ENCODE data around the gene PIGO. TPM values are rescaled to one million over a fixed set of nuclear protein-coding genes. Genes with fewer than 3 reads are reported as not detected.

Gene PIGO
- total RNA-seq: 25.7 to 35.3 TPM (median 26.2 TPM) in 3 replicates
- long read RNA-seq, transcript PIGO-202 (12 exons, 2,464 nt): major isoform, 20 of 77 reads
- long read RNA-seq, partial matches to known transcripts: 12 of 77 reads
- long read RNA-seq, other reads (novel, unspliced or antisense): 45 of 77 reads

DNA sequence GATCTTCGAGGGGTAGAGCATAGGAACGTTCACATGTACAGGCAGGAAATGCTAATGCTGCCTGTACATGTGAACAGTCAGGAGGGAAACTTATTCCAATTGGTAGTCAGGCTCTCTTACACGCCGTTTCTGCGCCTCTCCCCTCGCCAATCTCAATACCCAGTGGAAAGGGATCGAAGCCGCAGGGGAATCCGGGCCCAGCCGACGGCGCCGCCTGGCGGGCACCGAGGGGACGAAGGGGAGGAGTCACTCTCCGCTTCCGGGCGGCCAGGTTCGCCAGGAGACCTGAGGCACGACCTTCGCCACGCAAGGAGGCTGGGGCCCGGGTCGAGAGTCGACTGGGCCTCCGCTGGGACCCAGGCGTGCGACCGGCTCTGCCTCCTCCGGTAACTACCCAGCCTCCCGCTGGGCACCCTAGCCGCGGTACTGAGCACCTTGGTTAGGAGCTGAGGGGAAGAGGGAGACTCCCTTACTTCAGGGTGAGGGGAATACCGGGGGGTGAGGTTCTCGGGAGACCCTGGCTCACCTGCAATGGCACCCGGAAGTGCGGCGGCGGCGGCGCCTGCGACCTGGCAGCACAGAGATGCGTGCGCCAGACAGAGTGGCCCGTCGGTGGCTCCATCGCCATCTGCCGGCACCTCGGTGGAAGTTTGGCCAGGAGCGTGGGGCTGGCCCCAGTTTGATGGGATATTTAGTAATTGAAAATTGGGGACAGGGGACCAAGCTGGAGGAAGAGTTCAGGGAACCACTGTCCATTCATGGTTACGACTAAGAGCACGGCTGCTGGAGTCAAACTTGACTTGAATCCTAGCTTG is at the start of gene PIGO:
TSS of gene PIGO (minus strand) at position 557 of the 815 bp plus-strand sequence. CDS start 1,026 bp downstream, outside the sequence.
- Mint-ChIP-seq H3K4me1 (ENCODE audit: low read depth) (peaks cover 9% of the 10 kb centered on the region), H3K36me3 (ENCODE audit: low read depth) (peaks cover 12% of the 10 kb centered on the region), H3K4me3 (ENCODE audit: unreplicated experiment) (peak within 1 kb of the TSS; percentile 78), H3K27me3 (ENCODE audit: low read depth) (no peaks in the 10 kb centered on the region), H3K9me3 (ENCODE audit: low read depth) (no peaks in the 10 kb centered on the region), H3K27ac (ENCODE audit: unreplicated experiment) (peak within 1 kb of the TSS; percentile 85)
- TF ChIP-seq, protein P1, sequence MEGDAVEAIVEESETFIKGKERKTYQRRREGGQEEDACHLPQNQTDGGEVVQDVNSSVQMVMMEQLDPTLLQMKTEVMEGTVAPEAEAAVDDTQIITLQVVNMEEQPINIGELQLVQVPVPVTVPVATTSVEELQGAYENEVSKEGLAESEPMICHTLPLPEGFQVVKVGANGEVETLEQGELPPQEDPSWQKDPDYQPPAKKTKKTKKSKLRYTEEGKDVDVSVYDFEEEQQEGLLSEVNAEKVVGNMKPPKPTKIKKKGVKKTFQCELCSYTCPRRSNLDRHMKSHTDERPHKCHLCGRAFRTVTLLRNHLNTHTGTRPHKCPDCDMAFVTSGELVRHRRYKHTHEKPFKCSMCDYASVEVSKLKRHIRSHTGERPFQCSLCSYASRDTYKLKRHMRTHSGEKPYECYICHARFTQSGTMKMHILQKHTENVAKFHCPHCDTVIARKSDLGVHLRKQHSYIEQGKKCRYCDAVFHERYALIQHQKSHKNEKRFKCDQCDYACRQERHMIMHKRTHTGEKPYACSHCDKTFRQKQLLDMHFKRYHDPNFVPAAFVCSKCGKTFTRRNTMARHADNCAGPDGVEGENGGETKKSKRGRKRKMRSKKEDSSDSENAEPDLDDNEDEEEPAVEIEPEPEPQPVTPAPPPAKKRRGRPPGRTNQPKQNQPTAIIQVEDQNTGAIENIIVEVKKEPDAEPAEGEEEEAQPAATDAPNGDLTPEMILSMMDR (IDR thresholded peaks at IDR 0.05): peak; percentile 90
- DNase-seq (ENCODE audit: low spot score): no peak

DNA sequence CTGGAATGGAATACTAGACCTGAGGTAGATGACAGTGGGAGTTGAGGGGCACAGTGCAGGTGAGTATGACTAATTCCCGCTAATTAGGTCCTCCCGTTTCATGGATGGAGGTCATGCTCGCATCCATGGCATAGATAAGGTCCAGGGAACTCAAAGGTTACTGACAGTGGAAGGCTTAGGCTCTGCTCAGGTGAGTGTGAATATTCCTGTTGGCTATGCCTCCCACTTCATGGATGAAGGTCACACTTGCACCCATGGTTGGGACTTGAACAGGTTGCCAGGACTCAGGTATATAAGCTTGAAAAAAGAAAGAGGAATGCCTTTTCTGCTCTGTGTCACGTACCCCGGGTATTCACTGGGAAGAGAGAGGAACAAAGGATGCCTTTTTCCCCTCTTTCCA is 45.6 kb upstream of the PIGO start:
- no peak for DNase-seq (ENCODE audit: low spot score)
- H3K27ac Mint-ChIP-seq (ENCODE audit: unreplicated experiment): no peak overlapping the region
- peaks cover 17% of the 10 kb centered on the region for H3K9me3 Mint-ChIP-seq (ENCODE audit: low read depth)
- peaks cover 3% of the 10 kb centered on the region for H3K27me3 Mint-ChIP-seq (ENCODE audit: low read depth)
- TF ChIP-seq, protein P1 (IDR thresholded peaks at IDR 0.05): no peak
- H3K36me3 Mint-ChIP-seq (ENCODE audit: low read depth): peaks cover 4% of the 10 kb centered on the region
- no peak overlapping the region for H3K4me3 Mint-ChIP-seq (ENCODE audit: unreplicated experiment)
- H3K4me1 Mint-ChIP-seq (ENCODE audit: low read depth): no peaks in the 10 kb centered on the region

DNA sequence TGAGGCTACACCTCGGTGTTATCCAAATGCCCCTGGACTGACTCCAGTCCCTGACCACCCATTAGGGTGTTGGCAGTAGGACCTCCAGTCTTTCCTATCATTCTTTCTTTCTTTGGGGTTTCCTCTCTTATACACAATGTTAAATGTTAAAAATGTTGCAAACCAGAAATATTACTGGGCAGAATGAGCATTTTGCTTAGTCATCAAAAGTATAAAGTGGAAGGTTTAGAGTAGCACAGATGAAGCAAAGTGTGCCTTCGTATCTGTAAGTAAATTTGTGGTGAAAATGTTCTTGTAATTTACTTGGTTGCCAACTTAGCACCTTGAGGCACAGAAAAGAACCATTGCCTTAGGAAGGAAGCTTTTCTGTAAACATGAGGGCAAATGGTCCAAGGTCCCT is 43.7 kb upstream of the PIGO start:
- peaks cover 5% of the 10 kb centered on the region for H3K27me3 Mint-ChIP-seq (ENCODE audit: low read depth)
- peaks cover 2% of the 10 kb centered on the region for H3K36me3 Mint-ChIP-seq (ENCODE audit: low read depth)
- TF ChIP-seq, protein P1 (IDR thresholded peaks at IDR 0.05): no peak
- no peak overlapping the region for H3K4me3 Mint-ChIP-seq (ENCODE audit: unreplicated experiment)
- H3K4me1 Mint-ChIP-seq (ENCODE audit: low read depth): no peaks in the 10 kb centered on the region
- H3K27ac Mint-ChIP-seq (ENCODE audit: unreplicated experiment): no peak overlapping the region
- DNase-seq (ENCODE audit: low spot score): no peak
- H3K9me3 Mint-ChIP-seq (ENCODE audit: low read depth): peaks cover 11% of the 10 kb centered on the region

DNA sequence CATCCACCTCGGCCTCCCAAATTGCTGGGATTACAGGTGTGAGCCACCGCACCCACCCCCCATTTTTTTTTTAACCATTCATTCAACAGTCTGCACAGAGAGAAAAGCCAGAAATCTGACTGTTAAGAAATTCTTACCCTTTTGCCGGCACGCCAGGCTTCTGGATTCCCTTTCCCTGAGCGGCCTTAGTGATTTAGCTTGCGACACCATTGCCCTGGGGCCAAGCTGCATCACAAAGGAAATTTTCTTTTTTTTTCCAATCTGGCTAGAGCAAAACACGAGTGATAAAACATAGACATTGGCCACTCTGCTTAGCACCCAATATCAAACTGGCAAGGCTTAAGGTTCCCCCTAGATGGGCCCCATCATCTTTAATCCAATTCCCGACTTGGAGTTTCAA is 40.5 kb upstream of the PIGO start:
- peaks cover 6% of the 10 kb centered on the region for H3K9me3 Mint-ChIP-seq (ENCODE audit: low read depth)
- DNase-seq (ENCODE audit: low spot score): no peak
- no peak overlapping the region for H3K4me3 Mint-ChIP-seq (ENCODE audit: unreplicated experiment)
- H3K27me3 Mint-ChIP-seq (ENCODE audit: low read depth): peaks cover 9% of the 10 kb centered on the region
- no peaks in the 10 kb centered on the region for H3K36me3 Mint-ChIP-seq (ENCODE audit: low read depth)
- H3K27ac Mint-ChIP-seq (ENCODE audit: unreplicated experiment): no peak overlapping the region
- TF ChIP-seq, protein P1 (IDR thresholded peaks at IDR 0.05): no peak
- H3K4me1 Mint-ChIP-seq (ENCODE audit: low read depth): no peaks in the 10 kb centered on the region

DNA sequence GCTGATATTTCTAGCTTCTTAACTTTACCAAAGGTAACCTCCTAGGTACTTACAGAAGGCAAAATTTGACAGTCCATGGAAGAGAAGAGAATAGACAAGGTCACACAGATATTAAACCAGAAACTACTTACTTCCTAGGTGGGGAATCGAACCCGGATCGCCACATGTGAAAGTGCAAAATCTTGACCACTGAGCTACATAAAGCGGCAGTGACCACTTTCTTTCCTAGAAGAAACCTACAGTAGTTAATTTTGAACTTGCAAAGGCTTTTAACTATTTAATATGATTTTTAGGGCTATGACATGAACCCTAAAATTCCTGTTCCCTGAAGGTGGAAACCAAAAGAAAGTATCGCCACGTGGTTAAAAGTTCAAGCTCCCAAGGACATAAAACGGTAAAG is 39.6 kb upstream of the PIGO start:
- Mint-ChIP-seq H3K4me1 (ENCODE audit: low read depth) (no peaks in the 10 kb centered on the region), H3K36me3 (ENCODE audit: low read depth) (no peaks in the 10 kb centered on the region), H3K4me3 (ENCODE audit: unreplicated experiment) (no peak overlapping the region), H3K27me3 (ENCODE audit: low read depth) (peaks cover 9% of the 10 kb centered on the region), H3K9me3 (ENCODE audit: low read depth) (peaks cover 6% of the 10 kb centered on the region), H3K27ac (ENCODE audit: unreplicated experiment) (no peak overlapping the region)
- TF ChIP-seq, protein P1 (IDR thresholded peaks at IDR 0.05): no peak
- no peak for DNase-seq (ENCODE audit: low spot score)
